Aorta (tissue), 5 donors: Measurements from ENCODE around the gene BCAS1. TPM values are rescaled to one million over a fixed set of nuclear protein-coding genes. Genes with fewer than 3 reads are reported as not detected.

Source experiments
- ATAC-seq: fragments of 200-7000 bp; cut with Tn5 transposase; one replicate; pipeline ENCODE4 v1.9.1; 2022; ENCODE audit warnings: moderate library complexity; ENCODE audit not compliant: low FRiP score
- DNase-seq, 2 donors: peaks; one replicate each; pipeline ENCODE4 v3.0.0-alpha.2; 2020
- H3K27ac ChIP-seq, 2 donors: one replicate each; pipeline ENCODE4 v1.5.1; 2013; ENCODE audit warnings: low read length in 2 of 2, mild to moderate bottlenecking in 2 of 2, moderate library complexity in 2 of 2, control low read depth in 1 of 2, inconsistent platforms in 1 of 2, low read depth in 1 of 2
- H3K27me3 ChIP-seq, 2 donors: one replicate each; pipeline ENCODE4 v1.6.1; 2013; ENCODE audit warnings: control low read depth in 1 of 2, low read length in 1 of 2, mild to moderate bottlenecking in 1 of 2, moderate library complexity in 1 of 2; ENCODE audit not compliant: insufficient read depth in 2 of 2, control insufficient read depth in 1 of 2
- H3K36me3 ChIP-seq, 2 donors: one replicate each; pipeline ENCODE4 v1.6.1; 2013; ENCODE audit warnings: control low read depth in 1 of 2, low read length in 1 of 2, mild to moderate bottlenecking in 1 of 2; ENCODE audit not compliant: insufficient read depth in 2 of 2, control insufficient read depth in 1 of 2
- H3K4me1 ChIP-seq, 2 donors: one replicate each; pipeline ENCODE4 v1.6.1; 2013; ENCODE audit warnings: low read length in 2 of 2, control low read depth in 1 of 2, mild to moderate bottlenecking in 1 of 2, moderate library complexity in 1 of 2; ENCODE audit not compliant: insufficient read depth in 2 of 2, control insufficient read depth in 1 of 2
- H3K4me3 ChIP-seq, 2 donors: one replicate each; pipeline ENCODE4 v1.5.1; 2013; ENCODE audit warnings: low read length in 2 of 2, control low read depth in 1 of 2, mild to moderate bottlenecking in 1 of 2
- H3K9me3 ChIP-seq: one replicate; pipeline ENCODE4 v1.6.1; 2013; ENCODE audit warnings: mild to moderate bottlenecking, low read length; ENCODE audit not compliant: control insufficient read depth
- WGBS, 2 donors: extraction: QIAGEN DNeasy Blood & Tissue Kit; methylation state at CpG; one replicate each; pipeline ENCODE4 v1.1.7; 2013; 5-methylcytosine and 5-hydroxymethylcytosine counted together
- intact Hi-C, 2 donors: fragments of 100-400 bp; cut with DNase I; formaldehyde crosslinking; loops; one replicate each; pipeline versions ENCODE4 v1.14.2 to v1.15.0; 2022
- polyA plus RNA-seq, 2 donors: library from polyadenylated mRNA; stranded (reverse); fragments of 200-250 nt; gene quantifications; one replicate each; pipeline ENCODE4 v1.2.3, GENCODE V29; 2013
- total RNA-seq, 2 donors: library from RNA; stranded (reverse); fragmentation: NEBNext Ultra II Directional; extraction: Animal tissue kit (Norgen Biotek cat#: 25700); gene quantifications; one replicate each; pipeline ENCODE4 v1.2.1, GENCODE V29; 2021
- donor health status: healthy with polysubstance abuse.
- donor health status: Bipolar disorder and iron deficiency.
- donor health status: DM: no; HTN: no; CAD: no.
- donor health status: DM: no; HTN: no; CAD: no.
- donor health status: DM: yes; HTN: yes; CAD: no.

Gene BCAS1
- total and polyA plus RNA-seq, 4 donors, result 0.51 to 8.9 (median 1.8) TPM

GRCh38 chr20:54112221-54112884, 42.0 kb upstream of the BCAS1 start:
- intact Hi-C loops, result no loop called here
- 79 to 86% methylated on average over 4 of the region's 4 CpGs for WGBS, 2 donors
- Histone ChIP-seq H3K36me3 (no peaks in the 10 kb centered on the region), H3K27ac (no peak overlapping the region), H3K4me1 (no peaks in the 10 kb centered on the region), H3K4me3 (no peak overlapping the region), H3K27me3 (no peaks in the 10 kb centered on the region), H3K9me3 (peaks cover 1% of the 10 kb centered on the region)
- ATAC-seq (no peak), DNase-seq (no peak)

GRCh38 chr20:54111460-54111859, 41.1 kb upstream of the BCAS1 start:
- WGBS, 2 donors, result 93 to 94% methylated on average over 2 of the region's 2 CpGs
- H3K27ac ChIP-seq, result no peak overlapping the region
- no peaks in the 10 kb centered on the region for H3K4me1 ChIP-seq
- H3K4me3 ChIP-seq, result no peak overlapping the region
- no peaks in the 10 kb centered on the region for H3K36me3 ChIP-seq
- DNase-seq (no peak), ATAC-seq (no peak)
- peaks cover 1% of the 10 kb centered on the region for H3K9me3 ChIP-seq
- intact Hi-C loops, result no loop called here
- no peaks in the 10 kb centered on the region for H3K27me3 ChIP-seq

- no peak for ATAC-seq
- intact Hi-C loops, result no loop called here
- 62 to 65% methylated on average over 3 of the region's 3 CpGs for WGBS, 2 donors
- no peak for DNase-seq
- Histone ChIP-seq H3K9me3 (peaks cover 1% of the 10 kb centered on the region), H3K27me3 (no peaks in the 10 kb centered on the region), H3K36me3 (no peaks in the 10 kb centered on the region), H3K27ac (no peak overlapping the region), H3K4me1 (no peaks in the 10 kb centered on the region), H3K4me3 (no peak overlapping the region)
These were observed 40.1 kb upstream of the BCAS1 start for GRCh38 chr20:54110457-54110856.

DNA sequence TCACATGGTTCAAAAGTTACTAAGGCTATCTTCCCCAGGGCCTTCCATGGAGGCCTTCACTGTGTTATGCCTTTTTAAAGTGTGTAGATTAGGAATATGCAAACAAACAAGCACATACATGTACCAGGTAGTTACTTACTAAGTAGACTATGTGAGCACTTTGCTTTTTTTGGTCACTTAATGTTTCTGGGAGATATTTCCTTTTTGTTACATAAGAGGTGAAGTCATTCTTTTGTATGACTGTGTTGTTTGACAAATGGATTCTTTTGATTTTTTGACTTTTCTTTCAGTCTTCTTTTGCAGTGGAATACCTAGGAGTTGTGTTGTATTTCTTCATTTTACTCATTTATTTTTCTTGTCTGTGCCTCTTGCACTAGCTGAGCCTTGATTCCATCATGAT, 39.6 kb upstream of the BCAS1 start:
- Histone ChIP-seq H3K4me3 (no peak overlapping the region), H3K27me3 (no peaks in the 10 kb centered on the region), H3K36me3 (no peaks in the 10 kb centered on the region), H3K27ac (no peak overlapping the region), H3K4me1 (no peaks in the 10 kb centered on the region), H3K9me3 (peaks cover 1% of the 10 kb centered on the region)
- no peak for DNase-seq
- intact Hi-C loops, result no loop called here
- ATAC-seq, result no peak

DNA sequence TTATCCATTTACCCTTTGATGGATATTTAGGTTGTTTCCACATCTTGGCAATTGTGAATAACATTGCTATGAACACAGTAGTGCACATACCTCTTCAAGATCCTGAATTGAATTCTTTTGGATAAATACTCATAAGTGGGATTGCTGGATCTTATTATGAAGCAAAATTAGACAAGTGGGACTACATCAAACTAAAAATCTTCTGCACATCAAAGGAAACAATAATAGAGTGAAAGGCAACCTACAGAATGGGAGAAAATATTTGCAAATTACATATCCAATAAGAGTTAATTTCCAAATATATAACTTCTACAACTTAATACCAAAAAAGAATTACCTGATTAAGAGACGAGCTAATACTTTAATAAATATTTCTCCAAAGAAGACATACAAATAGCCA, 38.4 kb upstream of the BCAS1 start:
- intact Hi-C loops, result no loop called here
- Histone ChIP-seq H3K27me3 (no peaks in the 10 kb centered on the region), H3K4me1 (no peaks in the 10 kb centered on the region), H3K4me3 (no peak overlapping the region), H3K36me3 (no peaks in the 10 kb centered on the region), H3K9me3 (peaks cover 1% of the 10 kb centered on the region), H3K27ac (no peak overlapping the region)
- DNase-seq (no peak), ATAC-seq (no peak)
- 87 to 89% methylated on average over 1 of the region's 1 CpG for WGBS, 2 donors

DNA sequence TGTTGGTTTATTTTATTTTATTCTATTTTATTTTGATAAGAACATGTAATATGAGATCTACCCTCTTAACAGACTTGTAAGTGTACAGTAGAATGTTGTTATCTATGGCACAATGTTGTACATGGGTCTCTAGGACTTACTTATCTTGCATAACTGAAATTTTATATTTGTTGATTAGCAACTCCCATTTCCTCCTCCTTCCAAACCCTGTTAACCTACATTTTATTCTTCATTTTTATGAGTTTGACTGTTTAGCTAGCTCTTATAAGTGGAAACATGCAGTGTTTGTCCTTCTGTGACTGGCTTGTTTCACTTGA, 37.9 kb upstream of the BCAS1 start:
- intact Hi-C loops, result no loop called here
- H3K36me3 ChIP-seq, result no peaks in the 10 kb centered on the region

DNA sequence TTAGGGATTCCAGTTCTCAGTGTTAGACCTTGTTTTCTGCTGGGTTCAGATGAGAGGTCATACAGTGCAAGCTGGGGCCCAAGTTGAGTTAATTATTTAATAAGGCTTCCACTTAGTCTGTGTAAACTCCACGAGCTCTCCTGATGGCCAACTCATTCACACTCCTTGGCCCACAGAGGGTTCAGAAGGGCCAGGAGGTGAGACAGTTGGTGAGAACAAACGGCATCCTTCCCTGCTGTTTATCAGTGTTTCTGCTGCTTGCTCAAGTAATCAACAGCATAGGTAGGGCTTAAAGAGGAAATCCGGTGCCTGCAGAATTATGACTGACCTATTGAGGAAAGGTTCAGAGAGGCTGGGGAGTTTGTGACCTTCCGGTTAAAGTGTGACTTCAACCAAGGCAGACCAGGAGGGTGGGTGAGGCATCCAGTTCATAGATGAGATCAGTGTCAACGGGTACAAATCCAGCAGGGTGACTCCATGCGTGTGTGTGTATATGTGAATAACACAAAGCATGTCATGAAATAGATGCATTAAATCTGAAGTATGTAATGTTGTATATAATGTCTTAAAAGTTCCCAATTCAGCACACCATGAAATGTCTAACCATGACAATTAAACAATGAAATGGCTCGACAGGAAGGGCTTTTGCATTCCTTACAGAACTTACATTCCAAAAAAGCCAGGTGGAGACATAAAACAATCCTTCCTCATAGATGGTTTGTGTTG, 37.4 kb upstream of the BCAS1 start:
- Histone ChIP-seq H3K36me3 (no peaks in the 10 kb centered on the region), H3K9me3 (peaks cover 1% of the 10 kb centered on the region), H3K4me3 (no peak overlapping the region), H3K27me3 (no peaks in the 10 kb centered on the region), H3K27ac (no peak overlapping the region), H3K4me1 (no peaks in the 10 kb centered on the region)
- DNase-seq (no peak), ATAC-seq (no peak)
- intact Hi-C loops, result no loop called here
- WGBS, 2 donors, result 50 to 65% methylated on average over 7 of the region's 7 CpGs

More for the DNA sequence above, 37.9 kb upstream of the BCAS1 start:
- no peak overlapping the region for H3K27ac ChIP-seq
- DNase-seq (no peak), ATAC-seq (no peak)
- H3K4me3 ChIP-seq, result no peak overlapping the region
- no peaks in the 10 kb centered on the region for H3K27me3 ChIP-seq
- H3K4me1 ChIP-seq, result no peaks in the 10 kb centered on the region
- H3K9me3 ChIP-seq, result peaks cover 1% of the 10 kb centered on the region

GRCh38 chr20:54107181-54107580, 36.8 kb upstream of the BCAS1 start:
- Histone ChIP-seq H3K27ac (no peak overlapping the region), H3K4me1 (no peaks in the 10 kb centered on the region), H3K36me3 (no peaks in the 10 kb centered on the region), H3K9me3 (peaks cover 1% of the 10 kb centered on the region), H3K27me3 (no peaks in the 10 kb centered on the region), H3K4me3 (no peak overlapping the region)
- DNase-seq (no peak), ATAC-seq (no peak)
- 52 to 62% methylated on average over 2 of the region's 2 CpGs for WGBS, 2 donors
- intact Hi-C loops, result no loop called here

DNA sequence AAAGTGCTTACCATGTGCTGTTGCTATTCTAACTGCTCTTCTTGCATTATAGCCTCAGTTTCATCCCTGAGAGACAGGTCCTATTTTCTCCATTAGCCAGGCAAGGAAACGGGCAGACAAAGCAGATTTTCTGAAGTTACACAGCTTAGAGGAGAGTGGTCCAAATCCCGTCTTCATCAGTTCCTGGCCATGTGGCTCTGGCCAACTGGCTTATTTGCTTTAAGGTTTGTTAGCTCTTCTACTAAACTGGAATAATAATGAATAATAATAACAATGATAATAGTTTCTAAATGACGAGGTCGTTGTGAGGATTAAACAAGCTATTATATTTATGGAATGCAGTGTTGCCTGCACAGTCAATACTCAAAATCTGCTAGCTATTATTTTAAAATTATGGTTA, 35.8 kb upstream of the BCAS1 start:
- intact Hi-C loops, result no loop called here
- H3K27me3 ChIP-seq, result no peaks in the 10 kb centered on the region
- H3K4me1 ChIP-seq, result no peaks in the 10 kb centered on the region
- 48 to 56% methylated on average over 4 of the region's 4 CpGs for WGBS, 2 donors
- no peak overlapping the region for H3K4me3 ChIP-seq
- no peak for ATAC-seq
- no peaks in the 10 kb centered on the region for H3K9me3 ChIP-seq
- no peak for DNase-seq
- H3K27ac ChIP-seq, result no peak overlapping the region
- no peaks in the 10 kb centered on the region for H3K36me3 ChIP-seq
